Neuron (in vitro differentiated cells): ENCODE measurements around the gene SPATA6.
"Not testable (repeated sequence)": the region's sequence is repeated elsewhere in the genome, so short reads cannot be mapped to it uniquely, and the experiment has no call there.

Experiments
- H2AFZ ChIP-seq: one replicate; pipeline ENCODE4 v1.6.1; 2013; ENCODE audit warnings: low read depth, mild to moderate bottlenecking, inconsistent platforms, low read length, moderate library complexity
- H3K27me3 ChIP-seq: one replicate; pipeline ENCODE4 v1.6.1; 2013; ENCODE audit warnings: low read length; ENCODE audit not compliant: insufficient read depth
- H3K36me3 ChIP-seq: one replicate; pipeline ENCODE4 v1.6.1; 2013; ENCODE audit warnings: low read length; ENCODE audit not compliant: insufficient read depth
- H3K4me1 ChIP-seq: one replicate; pipeline ENCODE4 v1.6.1; 2013; ENCODE audit warnings: low read length; ENCODE audit not compliant: insufficient read depth
- H3K4me3 ChIP-seq: 2 replicates; pipeline ENCODE4 v1.5.1; 2013; ENCODE audit warnings: mild to moderate bottlenecking, low read length, moderate library complexity
- H3K9me3 ChIP-seq: one replicate; pipeline ENCODE4 v1.6.1; 2013; ENCODE audit warnings: low read length

The SPATA6 gene

DNA sequence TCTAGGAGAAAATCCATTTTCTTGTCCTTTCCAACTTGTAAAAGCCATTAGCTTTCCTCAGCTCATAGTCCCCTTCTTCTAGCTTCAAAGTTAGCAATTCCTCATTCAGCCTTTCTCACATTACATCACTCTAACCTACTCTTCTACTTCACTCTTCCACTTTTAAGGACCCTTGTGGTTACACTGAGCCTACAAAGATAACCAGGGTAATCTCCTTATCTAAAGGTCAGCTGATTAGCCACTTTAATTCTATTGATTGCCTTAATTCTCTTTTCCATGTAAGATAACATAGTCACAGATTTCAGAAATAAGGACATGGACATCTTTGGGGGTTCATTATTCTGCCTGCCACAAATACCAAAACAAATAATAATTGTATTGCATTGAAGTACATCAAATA is 8.5 kb upstream of the SPATA6 start:
- H3K36me3 ChIP-seq = no peaks in the 10 kb centered on the region
- no peaks in the 10 kb centered on the region for H3K4me1 ChIP-seq
- no peak overlapping the region for H2AFZ ChIP-seq
- H3K27me3 ChIP-seq = no peaks in the 10 kb centered on the region
- H3K4me3 ChIP-seq = no peak overlapping the region
- H3K9me3 ChIP-seq = no peaks in the 10 kb centered on the region

DNA sequence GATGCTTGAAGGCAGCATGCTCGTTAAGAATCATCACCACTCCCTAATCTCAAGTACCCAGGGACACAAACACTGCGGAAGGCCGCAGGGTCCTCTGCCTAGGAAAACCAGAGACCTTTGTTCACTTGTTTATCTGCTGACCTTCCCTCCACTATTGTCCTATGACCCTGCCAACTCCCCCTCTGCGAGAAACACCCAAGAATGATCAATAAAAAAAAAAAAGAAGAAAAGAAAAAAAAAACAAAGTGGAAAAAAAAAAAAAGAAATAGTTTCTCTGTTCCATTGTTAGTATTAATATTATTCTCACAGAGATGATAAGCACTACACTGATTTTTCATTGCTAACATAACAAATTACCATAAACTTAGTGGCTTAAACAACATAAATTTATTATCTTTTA is 8.0 kb upstream of the SPATA6 start:
- H3K4me3 ChIP-seq, H3K4me1 ChIP-seq, H2AFZ ChIP-seq, H3K36me3 ChIP-seq, H3K27me3 ChIP-seq, H3K9me3 ChIP-seq: not testable (repeated sequence)

DNA sequence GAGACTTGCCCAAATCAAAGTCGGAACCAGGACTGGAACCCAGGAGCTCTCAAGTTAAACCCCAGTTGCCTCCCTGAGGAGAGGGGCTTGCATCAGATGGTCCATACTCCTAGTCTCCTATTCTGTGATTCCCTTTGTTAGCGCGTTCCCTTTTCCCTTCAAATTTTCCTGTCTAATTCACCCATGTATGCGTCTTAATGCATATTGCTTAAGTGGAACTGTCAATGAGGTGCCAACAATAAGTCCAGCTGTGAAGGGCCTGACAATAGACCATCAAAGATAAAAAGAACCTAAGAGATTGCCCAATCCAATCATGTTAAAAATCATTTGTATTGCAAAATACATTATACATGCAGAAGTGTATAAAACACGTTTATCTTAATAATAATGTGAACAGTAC is 634 bp upstream of the SPATA6 start:
- Histone ChIP-seq H2AFZ (peak overlapping the region; percentile 89), H3K27me3 (no peaks in the 10 kb centered on the region), H3K4me3 (peak overlapping the region; percentile 88), H3K36me3 (no peaks in the 10 kb centered on the region), H3K9me3 (no peaks in the 10 kb centered on the region), H3K4me1 (peaks cover 18% of the 10 kb centered on the region)

DNA sequence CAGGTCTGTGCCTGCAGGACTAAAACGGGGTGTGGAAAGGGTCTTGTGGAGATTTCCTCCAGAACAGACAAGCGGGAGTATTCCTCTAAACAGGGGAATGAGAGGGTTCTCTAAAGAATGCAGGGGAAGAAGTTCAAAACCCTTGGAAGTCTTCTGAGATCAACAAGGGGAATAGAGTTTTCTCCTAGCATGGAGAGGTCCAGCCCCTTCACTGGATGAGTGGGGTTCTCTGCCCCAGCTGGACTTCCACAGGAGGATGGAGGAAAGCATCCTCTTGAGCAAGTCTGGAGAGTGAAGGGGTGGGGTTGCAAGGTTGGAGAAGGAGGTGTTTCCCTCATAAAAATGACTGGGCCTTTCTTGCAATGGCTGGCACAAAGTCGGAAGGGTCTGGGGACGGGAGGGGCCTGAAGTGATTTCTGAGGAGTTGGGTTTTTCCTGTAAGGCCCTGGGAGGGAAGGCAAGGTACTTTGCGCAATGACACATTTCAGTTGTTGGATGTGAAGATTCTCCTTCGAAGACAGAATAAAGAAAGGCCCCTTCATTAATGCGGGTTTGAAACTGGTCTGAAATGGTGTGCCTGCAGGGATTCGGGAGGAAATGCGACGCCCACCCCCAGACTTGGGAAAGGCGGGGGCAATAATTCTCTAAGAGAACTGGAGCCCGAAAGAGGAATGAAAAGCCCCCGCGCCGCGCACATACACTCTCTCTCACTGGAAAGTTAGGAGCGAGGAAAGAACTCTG is 884 bp downstream of the SPATA6 start:
- Histone ChIP-seq H3K9me3 (no peaks in the 10 kb centered on the region), H3K4me3 (peak overlapping the region; percentile 88), H3K27me3 (no peaks in the 10 kb centered on the region), H2AFZ (peak overlapping the region; percentile 89), H3K4me1 (peaks cover 18% of the 10 kb centered on the region), H3K36me3 (no peaks in the 10 kb centered on the region)

DNA sequence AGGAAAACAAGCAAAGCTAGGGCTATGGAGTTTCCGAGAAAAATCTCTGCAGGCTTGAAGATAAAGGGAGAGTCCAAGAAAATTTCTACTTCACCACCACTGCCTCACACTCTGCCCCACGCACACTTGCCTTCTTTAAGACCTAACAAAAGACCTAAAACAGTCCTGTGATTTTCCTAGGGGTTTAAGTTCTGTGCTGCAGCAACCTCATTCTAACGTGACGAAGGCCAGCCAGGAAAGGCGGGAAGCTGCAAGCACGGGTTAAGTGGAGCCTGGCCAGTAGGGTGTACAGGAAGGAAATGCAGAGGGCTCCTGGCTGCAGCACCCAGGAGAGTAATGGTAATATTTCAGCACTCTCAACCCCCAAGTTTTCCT is 1.5 kb downstream of the SPATA6 start:
- Histone ChIP-seq H3K4me1 (peaks cover 18% of the 10 kb centered on the region), H3K9me3 (no peaks in the 10 kb centered on the region), H2AFZ (no peak overlapping the region), H3K4me3 (peak overlapping the region; percentile 88), H3K36me3 (no peaks in the 10 kb centered on the region), H3K27me3 (no peaks in the 10 kb centered on the region)

DNA sequence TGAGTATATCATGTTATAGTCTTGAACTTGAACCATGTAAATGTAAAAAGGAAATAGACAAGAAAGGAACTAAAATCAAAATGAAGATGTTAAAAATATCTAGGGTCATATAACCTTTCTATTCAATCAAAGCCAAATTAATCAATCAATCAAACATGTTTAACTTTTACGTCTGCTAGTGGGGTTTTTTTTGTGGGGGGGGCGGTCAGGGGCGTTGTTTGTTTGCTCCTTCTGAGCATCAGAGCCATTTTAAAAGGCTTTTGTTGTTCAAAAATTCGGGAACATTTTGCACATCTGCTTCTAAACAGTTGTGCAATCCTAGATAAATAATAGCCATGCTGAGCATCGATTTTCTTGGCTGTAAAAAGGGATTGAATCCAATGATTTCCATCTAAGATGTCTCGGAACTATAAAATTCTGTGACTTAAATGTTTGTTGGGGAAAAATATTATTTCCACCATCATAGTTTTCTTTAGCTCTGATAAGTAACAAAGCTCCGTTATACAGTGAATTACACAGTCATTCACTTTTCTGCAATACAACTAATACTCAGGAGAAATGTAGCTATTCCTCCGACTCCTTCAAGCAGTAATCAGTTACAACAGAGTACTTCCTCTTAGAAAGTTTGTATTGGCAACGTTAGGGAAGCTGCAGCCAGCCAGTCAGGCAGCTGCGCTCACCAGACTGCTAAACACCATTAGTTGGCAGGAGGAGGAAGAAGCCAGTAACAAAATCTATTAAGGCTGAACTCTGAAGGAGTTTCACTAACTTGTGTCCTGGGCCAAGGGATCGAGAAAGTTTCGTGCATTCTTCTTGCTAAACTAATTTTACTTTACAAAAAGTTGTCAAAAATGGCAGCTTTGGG is 2.2 kb downstream of the SPATA6 start:
- Histone ChIP-seq H2AFZ (peak overlapping the region; percentile 10), H3K36me3 (no peaks in the 10 kb centered on the region), H3K4me3 (peak overlapping the region; percentile 88), H3K27me3 (no peaks in the 10 kb centered on the region), H3K9me3 (no peaks in the 10 kb centered on the region), H3K4me1 (peaks cover 18% of the 10 kb centered on the region)

DNA sequence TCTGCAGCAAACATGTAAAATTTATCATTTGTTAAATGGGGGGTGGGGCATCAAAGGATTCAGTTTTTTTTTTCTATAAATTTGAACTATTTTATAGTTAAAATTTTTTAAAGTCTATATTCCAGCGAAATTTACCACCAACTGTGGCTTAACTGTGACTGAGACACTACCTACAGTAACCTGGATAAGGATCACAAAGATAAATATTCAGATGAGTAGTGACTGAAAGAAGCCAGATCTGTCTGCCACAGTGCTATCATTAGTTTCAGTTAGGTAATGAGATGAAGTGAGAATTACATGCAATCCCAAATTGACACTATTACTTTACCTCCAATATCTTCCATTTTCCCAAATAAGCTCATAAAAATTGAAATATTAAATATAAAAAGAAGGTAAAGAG is 5.4 kb downstream of the SPATA6 start:
- H3K4me1 ChIP-seq = peaks cover 15% of the 10 kb centered on the region
- no peaks in the 10 kb centered on the region for H3K36me3 ChIP-seq
- no peaks in the 10 kb centered on the region for H3K9me3 ChIP-seq
- H3K27me3 ChIP-seq = no peaks in the 10 kb centered on the region
- H2AFZ ChIP-seq = no peak overlapping the region
- no peak overlapping the region for H3K4me3 ChIP-seq

DNA sequence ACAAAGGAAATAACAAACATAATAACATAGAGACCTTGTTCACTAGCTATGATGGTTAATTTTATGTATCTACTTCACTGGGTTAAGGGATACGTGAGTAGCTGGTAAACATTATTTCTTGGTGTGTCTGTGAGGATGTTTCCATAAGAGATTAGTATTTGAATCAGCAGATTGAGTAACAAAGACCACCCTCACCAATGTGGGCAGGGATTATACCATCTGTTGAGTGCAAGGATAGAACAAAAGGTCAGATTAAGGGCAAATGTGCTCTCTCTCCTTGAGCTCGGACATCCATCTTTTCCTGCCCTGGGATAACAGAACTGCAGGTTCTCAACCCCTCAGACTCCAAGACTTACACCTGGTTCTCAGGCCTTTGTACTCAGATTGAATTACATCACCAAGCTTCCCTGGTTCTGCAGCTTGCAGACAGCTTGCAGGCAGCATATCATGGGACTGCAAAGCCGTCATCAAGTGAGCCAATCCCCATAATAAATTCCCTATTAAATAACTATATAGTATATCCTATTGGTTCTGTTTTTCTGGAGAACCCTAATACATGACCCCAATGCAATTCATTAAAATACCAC is 9.2 kb downstream of the SPATA6 start:
- no peaks in the 10 kb centered on the region for H3K4me1 ChIP-seq
- H3K9me3 ChIP-seq = no peaks in the 10 kb centered on the region
- H3K27me3 ChIP-seq = no peaks in the 10 kb centered on the region
- H3K36me3 ChIP-seq = no peaks in the 10 kb centered on the region
- H3K4me3 ChIP-seq = no peak overlapping the region
- no peak overlapping the region for H2AFZ ChIP-seq

DNA sequence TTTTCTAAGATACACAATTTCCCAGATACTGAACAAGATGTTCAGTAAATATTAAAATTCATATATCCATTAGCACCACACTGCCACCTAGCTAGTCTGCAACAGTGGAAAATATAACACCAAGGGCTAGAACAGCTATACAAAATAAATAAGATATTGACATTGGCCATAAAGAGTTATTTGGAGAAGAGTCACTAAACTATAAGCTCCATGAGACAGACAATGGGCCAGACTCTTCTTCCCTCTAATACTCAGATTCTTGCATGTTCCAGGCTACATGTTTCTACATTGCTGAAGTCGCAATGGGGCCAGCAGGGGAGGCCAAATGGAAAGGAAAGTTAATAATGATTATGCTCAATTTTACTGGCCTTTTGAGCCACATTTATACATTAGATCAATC is 21.5 kb downstream of the SPATA6 start:
- peaks cover 4% of the 10 kb centered on the region for H3K36me3 ChIP-seq
- no peaks in the 10 kb centered on the region for H3K9me3 ChIP-seq
- H3K4me1 ChIP-seq = no peaks in the 10 kb centered on the region
- H3K27me3 ChIP-seq = no peaks in the 10 kb centered on the region
- H2AFZ ChIP-seq = no peak overlapping the region
- no peak overlapping the region for H3K4me3 ChIP-seq

DNA sequence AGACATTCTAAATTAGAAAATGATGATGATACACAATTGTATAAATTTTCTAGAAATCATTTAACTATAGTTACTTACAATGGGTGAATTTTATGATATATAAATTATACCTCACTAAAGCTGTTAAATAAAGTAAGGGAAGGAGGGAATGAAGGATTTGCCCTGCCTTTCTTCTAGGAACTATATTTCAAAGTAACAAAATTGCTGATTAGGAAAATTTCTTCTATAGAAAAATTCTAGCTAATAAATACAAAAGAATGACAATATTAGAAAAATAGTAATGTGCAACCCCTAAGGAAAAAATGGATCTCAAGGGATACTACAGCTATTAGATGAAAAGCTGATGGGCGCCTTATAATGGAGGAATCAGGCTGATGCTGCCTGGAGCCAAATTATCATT is 23.1 kb downstream of the SPATA6 start:
- H3K4me3 ChIP-seq = no peak overlapping the region
- H3K4me1 ChIP-seq = no peaks in the 10 kb centered on the region
- peaks cover 6% of the 10 kb centered on the region for H3K9me3 ChIP-seq
- peaks cover 4% of the 10 kb centered on the region for H3K36me3 ChIP-seq
- H2AFZ ChIP-seq = no peak overlapping the region
- no peaks in the 10 kb centered on the region for H3K27me3 ChIP-seq

DNA sequence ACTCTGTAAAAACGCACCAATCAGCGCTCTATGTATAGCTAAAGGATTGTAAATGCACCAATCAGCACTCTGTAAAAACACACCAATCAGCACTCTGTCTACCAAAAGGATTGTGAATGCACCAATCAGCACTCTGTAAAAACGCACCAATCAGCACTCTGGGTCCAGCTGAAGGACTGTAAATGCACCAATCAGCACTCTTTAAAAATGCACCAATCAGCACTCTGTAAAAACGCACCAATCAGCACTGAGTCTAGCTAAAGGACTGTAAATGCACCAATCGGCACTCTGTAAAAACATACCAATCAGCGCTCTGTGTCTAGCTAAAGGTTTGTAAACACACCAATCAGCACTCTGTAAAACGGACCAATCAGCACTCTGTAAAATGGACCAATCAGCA is 27.8 kb downstream of the SPATA6 start:
- H3K4me1 ChIP-seq, H2AFZ ChIP-seq, H3K27me3 ChIP-seq, H3K9me3 ChIP-seq, H3K36me3 ChIP-seq, H3K4me3 ChIP-seq: not testable (repeated sequence)

DNA sequence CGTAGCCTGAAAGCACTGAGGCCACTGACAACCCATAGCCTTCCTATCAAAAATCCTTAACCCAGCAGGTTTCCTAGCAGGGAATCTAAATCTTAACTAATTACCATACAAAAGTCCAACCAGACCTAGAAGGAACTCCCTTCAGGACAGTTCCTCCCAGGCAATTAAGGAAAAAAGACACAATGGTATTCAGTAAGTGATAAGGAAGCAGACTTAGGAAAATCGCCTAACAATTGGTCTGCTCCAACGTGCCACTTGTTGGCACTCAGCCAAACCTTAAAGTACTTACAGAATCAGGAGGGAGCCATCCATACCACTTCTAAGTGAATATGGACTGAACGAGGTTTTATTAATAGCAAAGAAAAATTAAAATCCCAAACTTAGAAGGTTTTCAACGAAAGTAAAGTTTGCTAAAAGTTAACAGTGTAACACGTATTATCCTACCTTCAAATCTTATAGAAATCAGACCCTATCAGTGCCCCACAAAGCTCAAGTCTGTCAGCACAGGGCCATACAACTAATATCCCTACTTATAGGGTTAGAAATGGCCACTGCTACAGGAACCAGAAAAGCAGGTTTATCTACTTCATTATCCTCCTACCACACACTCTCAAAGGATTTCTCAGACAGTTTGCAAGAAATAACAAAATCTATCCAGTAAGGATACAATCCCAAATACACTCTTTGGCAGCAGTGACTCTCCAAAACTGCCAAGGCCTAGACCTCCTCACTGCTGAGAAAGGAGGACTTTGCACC is 29.0 kb downstream of the SPATA6 start:
- Histone ChIP-seq H3K27me3 (no peaks in the 10 kb centered on the region), H3K36me3 (no peaks in the 10 kb centered on the region), H3K4me3 (no peak overlapping the region), H2AFZ (no peak overlapping the region), H3K9me3 (peaks cover 7% of the 10 kb centered on the region), H3K4me1 (no peaks in the 10 kb centered on the region)

DNA sequence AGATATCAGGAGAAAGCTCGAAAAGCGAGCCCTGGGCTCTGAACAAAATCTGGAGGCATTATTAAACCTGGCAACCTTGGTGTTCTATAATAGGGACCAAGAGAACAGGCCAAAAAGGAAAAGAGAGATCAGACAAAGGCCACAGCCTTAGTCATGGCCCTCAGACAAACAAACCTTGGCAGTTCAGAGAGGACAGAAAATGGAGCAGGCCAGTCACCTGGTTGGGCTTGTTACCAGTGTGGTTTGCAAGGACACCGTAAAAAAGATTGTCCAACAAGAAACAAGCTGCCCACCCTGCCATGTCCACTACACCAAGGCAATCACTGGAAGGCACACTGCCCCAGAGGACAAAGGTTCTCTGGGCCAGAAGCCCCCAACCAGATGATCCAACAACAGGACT is 31.2 kb downstream of the SPATA6 start:
- not testable (repeated sequence) for H3K36me3 ChIP-seq, H3K4me1 ChIP-seq, H3K27me3 ChIP-seq, H3K9me3 ChIP-seq, H2AFZ ChIP-seq, H3K4me3 ChIP-seq
